Astrocyte of the spinal cord (primary cell): ENCODE results near the gene KAT6B.
"Not testable (repeated sequence)": the region's sequence is repeated elsewhere in the genome, so short reads cannot be mapped to it uniquely, and the experiment has no call there.

Experiments used
- DNase-seq: peaks from one replicate; pipeline ENCODE4 v3.0.0; 2011; ENCODE audit warnings: low read depth, low spot score
- H3K4me3 ChIP-seq: 2 replicates; pipeline ENCODE4 v1.5.1; 2011; ENCODE audit warnings: low read depth, mild to moderate bottlenecking, low read length, moderate library complexity
- CTCF ChIP-seq: IDR thresholded peaks from 2 replicates; pipeline ENCODE4 v1.5.1; 2012; ENCODE audit warnings: low read depth, mild to moderate bottlenecking, low read length, inconsistent platforms
- in situ Hi-C: cut with HindIII; loops from 2 replicates; pipeline ENCODE4 v1.10.0; 2017; ENCODE audit warnings: low sequenced_read_pairs

KAT6B gene

GRCh38 chr10:74792726-74793125 is 33.7 kb upstream of the KAT6B start:
- H3K4me3 ChIP-seq, result no peak overlapping the region
- no peak for DNase-seq
- in situ Hi-C loops, result no loop called here
- TF ChIP-seq CTCF, result no peak

GRCh38 chr10:74793240-74793639 is 33.2 kb upstream of the KAT6B start:
- DNase-seq, H3K4me3 ChIP-seq, in situ Hi-C loops: not testable (repeated sequence)

- no peak overlapping the region for H3K4me3 ChIP-seq
- DNase-seq, result no peak
- TF ChIP-seq CTCF, result no peak
- in situ Hi-C loops, result no loop called here
These were observed 31.9 kb upstream of the KAT6B start for GRCh38 chr10:74794531-74794930.

GRCh38 chr10:74797550-74797949 is 28.9 kb upstream of the KAT6B start:
- H3K4me3 ChIP-seq, result no peak overlapping the region
- in situ Hi-C loops, result no loop called here
- DNase-seq, result no peak
- TF ChIP-seq CTCF, result no peak

GRCh38 chr10:74799721-74800221 is 26.6 kb upstream of the KAT6B start:
- no peak for TF ChIP-seq CTCF
- H3K4me3 ChIP-seq, result no peak overlapping the region
- in situ Hi-C loops, result no loop called here
- peak; percentile 94 for DNase-seq

GRCh38 chr10:74801447-74801846 is 25.0 kb upstream of the KAT6B start:
- no peak overlapping the region for H3K4me3 ChIP-seq
- DNase-seq, result no peak
- no peak for TF ChIP-seq CTCF
- in situ Hi-C loops, result no loop called here

GRCh38 chr10:74808501-74808900 is 17.9 kb upstream of the KAT6B start:
- H3K4me3 ChIP-seq, result no peak overlapping the region
- TF ChIP-seq CTCF, result no peak

More at GRCh38 chr10:74808501-74808900, 17.9 kb upstream of the KAT6B start:
- no peak for DNase-seq
- in situ Hi-C loops, result no loop called here
